Measurements from ENCODE around the gene MUL1.

Gene MUL1

GRCh38 chr1:20486457-20487235 is 21.3 kb downstream of the MUL1 start:
- Histone ChIP-seq H4K20me1 (peaks cover 41% of the 10 kb centered on the region), H3K9me3 (no peaks in the 10 kb centered on the region), H3K4me3 (peak overlapping the region; percentile 74), H3K27me3 (peaks cover 85% of the 10 kb centered on the region), H3K27ac (0 out of 2 replicates have a peak overlapping the region, but pooled peaks have one; percentile 30), H3K4me1 (peaks cover 26% of the 10 kb centered on the region), H3K4me2 (peak overlapping the region; percentile 92), H3K9ac (peak overlapping the region; percentile 57), H3K36me3 (no peaks in the 10 kb centered on the region)
- TF ChIP-seq Cebpa-rat (IDR thresholded peaks at IDR 0.05) = no peak

- Histone ChIP-seq H3K4me3 (peak within 1 kb of the TSS; percentile 74), H4K20me1 (peaks cover 49% of the 10 kb centered on the region), H3K9ac (peak within 1 kb of the TSS; percentile 57), H3K36me3 (no peaks in the 10 kb centered on the region), H3K4me1 (peaks cover 26% of the 10 kb centered on the region), H3K4me2 (peak within 1 kb of the TSS; percentile 92), H3K9me3 (no peaks in the 10 kb centered on the region), H3K27ac (0 out of 2 replicates have a peak within 1 kb of the TSS, but pooled peaks have one; percentile 30), H3K27me3 (peaks cover 94% of the 10 kb centered on the region)
- no peak for TF ChIP-seq Cebpa-rat (IDR thresholded peaks at IDR 0.05)
Measured at GRCh38 chr1:20485527-20486456, 22.2 kb downstream of the MUL1 start, which contains the start of gene CAMK2N1. Gene CAMK2N1 (minus strand): TSS chr1:20486210. CDS start chr1:20485379, 831 bp downstream.

GRCh38 chr1:20484519-20485462 is 23.2 kb downstream of the MUL1 start:
- Histone ChIP-seq H4K20me1 (peaks cover 49% of the 10 kb centered on the region), H3K27ac (no peak overlapping the region), H3K27me3 (peaks cover 97% of the 10 kb centered on the region), H3K9me3 (no peaks in the 10 kb centered on the region), H3K9ac (no peak overlapping the region), H3K36me3 (no peaks in the 10 kb centered on the region), H3K4me1 (peaks cover 26% of the 10 kb centered on the region), H3K4me2 (peak overlapping the region; percentile 92), H3K4me3 (peak overlapping the region; percentile 74)
- no peak for TF ChIP-seq Cebpa-rat (IDR thresholded peaks at IDR 0.05)

GRCh38 chr1:20483833-20484518 is 24.0 kb downstream of the MUL1 start:
- TF ChIP-seq Cebpa-rat (IDR thresholded peaks at IDR 0.05) = no peak
- Histone ChIP-seq H3K9me3 (no peaks in the 10 kb centered on the region), H3K9ac (no peak overlapping the region), H3K4me3 (peak overlapping the region; percentile 74; the same call in 1 of the 2 replicates), H4K20me1 (peaks cover 49% of the 10 kb centered on the region), H3K27ac (no peak overlapping the region), H3K4me2 (peak overlapping the region; percentile 92), H3K27me3 (peaks cover 90% of the 10 kb centered on the region), H3K4me1 (peaks cover 26% of the 10 kb centered on the region), H3K36me3 (no peaks in the 10 kb centered on the region)

- Histone ChIP-seq H3K9ac (no peak overlapping the region), H3K9me3 (no peaks in the 10 kb centered on the region), H4K20me1 (peaks cover 49% of the 10 kb centered on the region), H3K36me3 (no peaks in the 10 kb centered on the region), H3K4me1 (peaks cover 26% of the 10 kb centered on the region), H3K27ac (no peak overlapping the region), H3K27me3 (peaks cover 88% of the 10 kb centered on the region), H3K4me3 (no peak overlapping the region), H3K4me2 (no peak overlapping the region)
- peak; percentile 85; the same call in 1 of the 2 replicates for TF ChIP-seq Cebpa-rat (IDR thresholded peaks at IDR 0.05)
Measured at GRCh38 chr1:20483098-20483832, 24.7 kb downstream of the MUL1 start.

GRCh38 chr1:20481643-20482498 is 26.1 kb downstream of the MUL1 start:
- Histone ChIP-seq H3K27me3 (peaks cover 83% of the 10 kb centered on the region), H3K4me1 (peaks cover 23% of the 10 kb centered on the region), H3K9me3 (no peaks in the 10 kb centered on the region), H3K36me3 (no peaks in the 10 kb centered on the region), H3K4me3 (no peak overlapping the region), H3K4me2 (no peak overlapping the region), H3K27ac (no peak overlapping the region), H3K9ac (no peak overlapping the region), H4K20me1 (peaks cover 43% of the 10 kb centered on the region)
- no peak for TF ChIP-seq Cebpa-rat (IDR thresholded peaks at IDR 0.05)

GRCh38 chr1:20480951-20481617 is 26.9 kb downstream of the MUL1 start:
- Histone ChIP-seq H4K20me1 (peaks cover 41% of the 10 kb centered on the region), H3K27ac (no peak overlapping the region), H3K4me1 (peaks cover 18% of the 10 kb centered on the region), H3K36me3 (no peaks in the 10 kb centered on the region), H3K9ac (no peak overlapping the region), H3K27me3 (peaks cover 83% of the 10 kb centered on the region), H3K4me3 (no peak overlapping the region), H3K4me2 (no peak overlapping the region), H3K9me3 (no peaks in the 10 kb centered on the region)
- TF ChIP-seq Cebpa-rat (IDR thresholded peaks at IDR 0.05) = no peak
